Measurements from ENCODE around the gene TNFRSF17. TPM values are rescaled to one million over a fixed set of nuclear protein-coding genes. Genes with fewer than 3 reads are reported as not detected.

The TNFRSF17 gene
- total and polyA plus RNA-seq, 10 of the 15 experiments (the other 5 are each of a cell fraction or from before 2014, with no cell fraction given), result 106 to 461 (median 179) TPM

DNA sequence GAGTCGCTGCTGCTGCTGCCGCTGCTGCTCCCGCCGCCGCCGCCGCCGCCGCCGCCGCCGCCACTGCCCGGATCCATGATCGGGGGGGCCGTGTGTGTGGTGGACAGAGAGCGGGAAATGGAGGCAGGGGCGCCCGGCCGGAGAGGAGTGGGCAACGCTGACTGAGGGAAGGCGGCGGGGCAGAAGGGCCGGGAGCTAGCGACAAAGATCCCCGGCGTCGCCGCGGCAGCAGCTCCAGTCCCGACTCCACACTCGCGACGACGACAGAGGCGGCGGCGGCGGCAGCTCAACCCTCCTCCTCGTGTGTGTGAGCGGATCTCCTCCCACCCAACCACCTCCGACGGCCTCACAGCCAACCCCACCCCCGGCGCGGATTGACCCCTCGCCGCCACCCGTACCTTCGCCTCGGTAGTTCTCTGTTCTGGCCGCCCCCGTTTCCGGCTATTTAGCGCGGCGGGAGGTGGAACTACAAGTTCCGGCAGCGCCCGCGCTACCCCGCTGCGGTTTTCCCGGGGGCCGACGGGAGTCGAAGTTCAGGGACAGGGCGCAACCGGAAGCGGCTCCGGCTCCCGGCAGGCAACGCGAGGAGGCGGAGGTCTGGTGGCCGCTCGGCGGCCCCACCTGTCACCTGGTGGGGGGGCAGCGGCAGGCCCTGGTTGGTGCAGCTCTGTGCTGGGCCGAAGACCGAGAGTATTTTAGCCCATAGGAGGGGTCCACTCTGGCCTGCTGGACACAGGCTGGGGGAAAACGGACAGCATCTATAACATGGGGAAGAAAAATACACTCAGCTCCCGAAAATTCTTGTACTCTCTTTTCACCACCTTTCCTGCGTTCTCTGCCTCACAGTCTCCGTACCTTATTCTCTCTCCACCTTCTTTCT, 49.1 kb upstream of the TNFRSF17 start, which contains the start of gene GSPT1 (continued):
- TF ChIP-seq, protein P1, sequence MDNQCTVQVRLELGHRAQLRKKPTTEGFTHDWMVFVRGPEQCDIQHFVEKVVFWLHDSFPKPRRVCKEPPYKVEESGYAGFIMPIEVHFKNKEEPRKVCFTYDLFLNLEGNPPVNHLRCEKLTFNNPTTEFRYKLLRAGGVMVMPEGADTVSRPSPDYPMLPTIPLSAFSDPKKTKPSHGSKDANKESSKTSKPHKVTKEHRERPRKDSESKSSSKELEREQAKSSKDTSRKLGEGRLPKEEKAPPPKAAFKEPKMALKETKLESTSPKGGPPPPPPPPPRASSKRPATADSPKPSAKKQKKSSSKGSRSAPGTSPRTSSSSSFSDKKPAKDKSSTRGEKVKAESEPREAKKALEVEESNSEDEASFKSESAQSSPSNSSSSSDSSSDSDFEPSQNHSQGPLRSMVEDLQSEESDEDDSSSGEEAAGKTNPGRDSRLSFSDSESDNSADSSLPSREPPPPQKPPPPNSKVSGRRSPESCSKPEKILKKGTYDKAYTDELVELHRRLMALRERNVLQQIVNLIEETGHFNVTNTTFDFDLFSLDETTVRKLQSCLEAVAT (IDR thresholded peaks at IDR 0.05), result peak; percentile 83
- TF ChIP-seq YY1 (IDR thresholded peaks at IDR 0.05; ENCODE audit: low read depth, low read length), result peak; percentile 82
- 0 out of 3 replicates have a peak, but pooled peaks have one; percentile 0 for TF ChIP-seq POU2F2 (IDR thresholded peaks at IDR 0.05; ENCODE audit: borderline replicate concordance, low read depth, low read length)
- TF ChIP-seq BACH1 (IDR thresholded peaks at IDR 0.05; ENCODE audit: borderline replicate concordance), result peak; percentile 98
- no peak for TF ChIP-seq ZNF384 (IDR thresholded peaks at IDR 0.05; ENCODE audit: borderline replicate concordance, low read depth, low read length)
- peak; percentile 99 for TF ChIP-seq HCFC1 (IDR thresholded peaks at IDR 0.05; ENCODE audit: low read length)
- TF ChIP-seq HSF1 (IDR thresholded peaks at IDR 0.05; ENCODE audit: low read depth, low read length), result no peak
- TF ChIP-seq CBX5 (IDR thresholded peaks at IDR 0.05; ENCODE audit: low read depth), result peak; percentile 93; the same call in 1 of the 2 replicates
- no peak for TF ChIP-seq ZBTB4 (CRISPR knock-in tag; IDR thresholded peaks at IDR 0.05)
- peak; percentile 97 for TF ChIP-seq TARDBP (IDR thresholded peaks at IDR 0.05; ENCODE audit: borderline replicate concordance)
- TF ChIP-seq NFIC (IDR thresholded peaks at IDR 0.05; ENCODE audit: low read depth, low read length), result no peak
- TF ChIP-seq SMAD5 (IDR thresholded peaks at IDR 0.05; ENCODE audit: low read depth), result peak; percentile 77
- TF ChIP-seq CEBPB (IDR thresholded peaks at IDR 0.05; ENCODE audit: borderline replicate concordance in 1 of 2, low read depth in 2 of 2, low read length in 2 of 2), result no peak
- no peak for TF ChIP-seq ZZZ3 (IDR thresholded peaks at IDR 0.05; ENCODE audit: control insufficient read depth, insufficient read length, low read depth)
- peak; percentile 62; the same call in 1 of the 2 replicates for TF ChIP-seq ZNF687 (IDR thresholded peaks at IDR 0.05)
- no peak for TF ChIP-seq TBL1XR1 (IDR thresholded peaks at IDR 0.05; ENCODE audit: low read depth, low read length)
- no peak for TF ChIP-seq RCOR1 (conservative IDR thresholded peaks at IDR 0.05; ENCODE audit: low read depth, low read length)
- TF ChIP-seq SRF (IDR thresholded peaks at IDR 0.05; ENCODE audit: low read depth in 2 of 2, low read length in 2 of 2), result no peak
